OCI-LY3 (cell line): ENCODE data around the gene TP53I11.

Experiments used
- CTCF ChIP-seq: fragments of 200-600, 300-600 bp; sonication (generic); IDR thresholded peaks from 2 replicates; pipeline ENCODE4 v1.5.1; 2014; ENCODE audit warnings: antibody characterized with exemption, low read length, low read depth
- EZH2phosphoT487 ChIP-seq: fragments of 200-600 bp; shearing (Covaris generic); IDR thresholded peaks from 2 replicates; pipeline ENCODE4 v1.6.1; 2018; ENCODE audit warnings: antibody characterized with exemption, mixed run types, low read depth

DNA sequence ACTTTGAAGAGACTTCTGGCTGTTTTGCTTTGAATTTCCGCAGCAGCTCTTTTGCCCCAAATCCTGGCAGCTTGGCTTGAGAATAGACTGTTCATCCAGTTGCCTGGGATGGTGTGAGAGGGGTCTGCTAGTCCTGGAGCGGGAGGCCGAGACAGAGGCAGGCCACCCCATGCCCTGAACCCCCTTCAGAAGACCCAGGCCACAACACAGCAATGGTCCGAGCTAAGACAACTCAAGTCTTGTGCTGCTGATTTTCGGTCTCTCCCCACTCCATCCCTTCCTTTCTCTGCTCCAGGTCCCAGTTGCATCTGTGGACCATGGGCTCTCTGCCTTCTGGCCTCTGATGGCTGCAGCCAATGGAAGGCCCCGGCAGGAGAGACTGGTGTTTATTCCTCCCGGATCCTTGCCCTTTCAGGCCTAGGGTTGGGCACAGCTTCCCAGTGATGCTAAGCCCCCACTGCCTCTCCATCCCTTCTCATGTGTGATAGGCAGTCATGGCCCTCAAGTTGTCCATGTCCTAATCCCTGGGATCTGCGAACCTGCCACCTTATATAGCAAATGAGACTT, 31.9 kb upstream of the TP53I11 start:
- TF ChIP-seq CTCF (no peak), EZH2phosphoT487 (no peak)
